HS-5 (cell line): Measurements from ENCODE around the gene PGAM5.
"Not testable (repeated sequence)": the region's sequence is repeated elsewhere in the genome, so short reads cannot be mapped to it uniquely, and the experiment has no call there.

Experiments used
- DNase-seq: peaks from one replicate; pipeline ENCODE4 v3.0.0-alpha.2; 2012; ENCODE audit warnings: low read depth

Gene PGAM5

GRCh38 chr12:132689227-132689626 is 21.4 kb upstream of the PGAM5 start:
- DNase-seq: no peak

GRCh38 chr12:132690112-132690511 is 20.5 kb upstream of the PGAM5 start:
- DNase-seq: no peak

GRCh38 chr12:132692030-132692429 is 18.6 kb upstream of the PGAM5 start:
- not testable (repeated sequence) for DNase-seq

GRCh38 chr12:132694888-132695287 is 15.8 kb upstream of the PGAM5 start:
- not testable (repeated sequence) for DNase-seq

- no peak for DNase-seq
Observed at GRCh38 chr12:132695431-132695830, 15.2 kb upstream of the PGAM5 start.

GRCh38 chr12:132698341-132698740 is 12.3 kb upstream of the PGAM5 start:
- DNase-seq: no peak

- no peak for DNase-seq
Observed at GRCh38 chr12:132700212-132700822, 10.3 kb upstream of the PGAM5 start.

- DNase-seq: no peak
Observed at GRCh38 chr12:132702640-132703039, 8.0 kb upstream of the PGAM5 start.

GRCh38 chr12:132703641-132704040 is 7.0 kb upstream of the PGAM5 start:
- no peak for DNase-seq

GRCh38 chr12:132707241-132707640 is 3.4 kb upstream of the PGAM5 start:
- DNase-seq: no peak

GRCh38 chr12:132708150-132708549 is 2.5 kb upstream of the PGAM5 start:
- no peak for DNase-seq

GRCh38 chr12:132710043-132710404 is 618 bp upstream of the PGAM5 start:
- DNase-seq: no peak

GRCh38 chr12:132711080-132711843 is 620 bp downstream of the PGAM5 start:
- no peak for DNase-seq

- DNase-seq: no peak
Observed at GRCh38 chr12:132713123-132713522, 2.5 kb downstream of the PGAM5 start.

GRCh38 chr12:132715874-132716273 is 5.2 kb downstream of the PGAM5 start:
- DNase-seq: no peak

- DNase-seq: no peak
Observed at GRCh38 chr12:132716356-132716755, 5.7 kb downstream of the PGAM5 start.

- no peak for DNase-seq
Observed at GRCh38 chr12:132717011-132717410, 6.4 kb downstream of the PGAM5 start.

- DNase-seq: no peak
Observed at GRCh38 chr12:132717531-132718387, 7.1 kb downstream of the PGAM5 start.

GRCh38 chr12:132718644-132719043 is 8.0 kb downstream of the PGAM5 start:
- no peak for DNase-seq

- no peak for DNase-seq
Observed at GRCh38 chr12:132719141-132719953, 8.7 kb downstream of the PGAM5 start.

GRCh38 chr12:132719954-132720324 is 9.3 kb downstream of the PGAM5 start:
- DNase-seq: no peak
